GM18867 (cell line): ENCODE data around the gene CELF2.

Source experiments
- ATAC-seq: cut with Tn5 transposase; IDR thresholded peaks from one replicate; pipeline ENCODE4 v1.9.1; 2021; ENCODE audit warnings: mild to moderate bottlenecking, moderate library complexity; ENCODE audit not compliant: unreplicated experiment

The CELF2 gene

DNA sequence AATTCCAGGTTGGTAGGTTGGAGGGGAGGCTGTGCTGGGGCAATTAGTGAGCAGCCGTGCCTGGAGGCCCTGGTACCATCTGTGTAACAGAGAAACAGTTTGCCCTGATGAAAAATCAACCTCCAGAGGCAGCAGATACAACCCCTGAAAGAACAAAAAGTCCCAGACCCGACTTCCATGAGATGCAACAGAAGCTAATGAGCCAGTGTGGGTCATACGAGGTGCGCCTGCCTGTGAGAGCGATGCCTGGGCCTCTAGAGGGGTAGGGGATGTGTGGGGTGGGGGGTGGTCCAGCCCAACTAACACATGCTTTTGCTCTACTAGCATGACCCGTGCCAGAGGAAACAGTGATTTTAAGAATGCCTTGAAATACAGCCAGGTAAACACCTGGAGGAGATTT, 39.3 kb downstream of the CELF2 start:
- ATAC-seq: no peak

DNA sequence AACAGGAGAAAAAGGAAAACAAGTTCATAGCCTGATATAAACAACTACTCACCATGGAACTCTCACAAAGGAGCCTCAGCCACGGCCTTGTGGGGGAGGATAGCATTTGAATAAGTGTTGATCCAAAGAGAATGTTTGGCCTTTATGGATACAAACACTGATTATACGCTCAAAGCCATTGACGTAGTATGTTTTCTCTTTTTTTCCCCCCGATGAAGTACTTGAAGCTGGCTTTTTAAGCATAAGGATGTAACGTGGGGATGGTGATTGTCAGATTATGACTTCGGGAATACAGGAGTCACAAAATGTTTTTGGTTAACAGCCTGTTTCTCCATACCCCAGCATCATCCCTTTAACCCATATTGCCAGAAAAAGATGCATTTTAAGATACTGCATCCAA, 39.8 kb downstream of the CELF2 start:
- no peak for ATAC-seq

DNA sequence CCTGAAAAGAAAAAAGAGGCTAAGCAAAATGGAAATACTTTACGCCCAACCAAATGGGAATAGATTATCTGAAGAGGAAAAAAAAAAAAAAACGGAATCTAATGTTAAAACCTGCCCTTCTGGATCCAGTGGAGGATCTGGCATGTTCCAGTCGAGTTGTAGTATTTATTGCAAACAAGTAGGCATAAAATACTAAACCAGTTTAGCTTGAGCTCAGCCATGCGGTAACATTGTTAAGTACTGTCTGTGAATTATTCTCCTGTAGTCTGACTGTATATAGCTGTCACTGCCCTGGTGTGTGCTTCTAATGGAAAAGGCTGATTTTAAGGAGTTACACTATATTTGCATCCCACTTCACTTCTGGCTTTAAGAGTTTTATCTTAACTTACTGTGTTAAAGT, 40.3 kb downstream of the CELF2 start:
- ATAC-seq: no peak

DNA sequence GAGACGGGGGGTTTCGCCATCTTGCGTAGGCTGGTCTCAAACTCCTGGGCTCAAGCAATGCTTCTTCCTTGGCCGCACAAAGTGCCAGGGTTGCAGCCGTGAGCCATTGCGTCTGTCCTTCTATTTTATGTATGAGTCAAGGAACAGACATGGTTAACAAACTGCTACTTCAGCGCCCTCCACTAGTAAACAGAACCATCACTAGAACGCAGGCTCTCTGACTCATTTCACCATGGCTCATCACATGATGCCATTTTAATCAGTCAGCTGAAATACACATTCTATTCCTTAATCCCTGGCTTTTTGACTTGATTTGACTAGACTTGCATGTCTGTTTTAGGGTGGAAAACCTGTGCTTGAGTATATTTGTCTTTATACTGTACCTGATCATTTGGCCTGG, 41.3 kb downstream of the CELF2 start:
- ATAC-seq: no peak

DNA sequence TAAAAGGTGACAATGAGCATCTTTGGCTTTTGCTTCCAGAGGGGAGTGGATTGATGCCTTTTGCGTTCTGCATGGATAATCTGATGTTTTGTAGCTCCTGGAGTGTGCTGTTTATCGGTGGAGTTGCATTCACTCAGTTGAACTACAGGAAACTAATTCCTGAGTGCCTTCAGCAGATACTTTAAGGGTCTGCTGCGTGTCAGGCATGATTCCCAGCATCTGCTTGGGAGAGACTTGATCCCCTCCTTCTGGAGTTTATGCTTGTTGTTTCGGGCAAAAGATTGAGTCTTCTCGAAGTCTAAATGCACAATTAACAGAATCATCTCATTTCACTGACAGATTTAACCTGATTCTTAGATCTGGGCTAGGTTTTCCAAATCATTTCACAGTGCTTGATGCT, 46.2 kb downstream of the CELF2 start:
- ATAC-seq: no peak

DNA sequence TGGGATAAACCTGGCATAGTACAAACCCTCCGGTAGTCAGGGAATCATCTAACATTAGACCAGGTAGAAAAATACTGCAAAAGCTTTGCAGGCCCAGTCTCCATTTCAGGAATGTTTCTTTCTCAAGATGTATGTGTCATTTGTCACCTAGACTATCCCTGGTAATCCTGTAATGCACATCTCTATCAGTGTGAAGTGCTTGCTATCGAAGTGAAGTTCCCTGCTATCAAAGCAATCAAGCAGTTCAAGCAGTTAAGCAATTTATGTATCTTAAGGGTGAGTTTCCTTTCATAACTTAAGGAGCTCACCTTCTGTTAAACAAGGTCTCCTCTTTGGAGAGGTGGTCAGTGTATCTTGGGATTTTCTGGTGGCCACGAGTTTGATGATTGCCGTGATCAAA, 47.2 kb downstream of the CELF2 start:
- no peak for ATAC-seq

DNA sequence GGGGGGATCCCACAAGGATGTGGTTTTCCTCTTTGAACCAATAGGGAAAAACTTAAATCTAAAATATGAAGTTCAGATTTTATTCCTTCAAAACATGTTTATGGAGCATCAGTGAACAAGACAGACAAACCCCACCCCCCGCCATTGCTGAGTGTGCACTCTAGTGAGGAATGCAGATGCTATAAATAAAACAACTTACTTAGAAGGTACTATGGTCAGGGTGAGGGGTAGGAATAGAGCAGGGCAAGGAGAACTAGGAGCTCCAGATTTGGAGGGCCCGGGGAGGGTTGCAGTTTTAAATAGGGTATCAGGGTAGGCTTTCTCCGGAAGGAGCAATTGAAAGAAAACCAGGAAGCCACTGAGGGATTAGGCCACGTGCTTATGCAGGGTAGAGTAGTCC, 47.9 kb downstream of the CELF2 start:
- no peak for ATAC-seq

DNA sequence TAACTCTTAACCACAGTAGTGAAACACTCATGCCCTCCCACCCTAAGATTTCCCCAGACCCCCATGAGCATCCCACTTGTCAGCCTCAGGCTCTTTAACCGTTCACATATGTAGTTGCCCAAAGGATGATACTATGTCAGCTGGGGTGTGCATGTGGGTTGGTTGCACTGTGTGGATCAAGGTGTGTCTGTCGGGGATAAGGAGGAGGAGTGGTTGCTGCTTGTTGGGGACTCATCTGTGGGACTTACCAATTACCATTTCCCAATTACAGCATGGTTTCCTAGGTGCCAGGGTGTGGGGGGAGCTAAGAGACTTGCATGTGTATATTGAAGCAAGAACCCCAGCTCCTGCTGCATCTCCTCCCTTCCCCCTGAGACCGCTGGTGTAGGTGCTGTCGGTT, 48.8 kb downstream of the CELF2 start:
- ATAC-seq: no peak

DNA sequence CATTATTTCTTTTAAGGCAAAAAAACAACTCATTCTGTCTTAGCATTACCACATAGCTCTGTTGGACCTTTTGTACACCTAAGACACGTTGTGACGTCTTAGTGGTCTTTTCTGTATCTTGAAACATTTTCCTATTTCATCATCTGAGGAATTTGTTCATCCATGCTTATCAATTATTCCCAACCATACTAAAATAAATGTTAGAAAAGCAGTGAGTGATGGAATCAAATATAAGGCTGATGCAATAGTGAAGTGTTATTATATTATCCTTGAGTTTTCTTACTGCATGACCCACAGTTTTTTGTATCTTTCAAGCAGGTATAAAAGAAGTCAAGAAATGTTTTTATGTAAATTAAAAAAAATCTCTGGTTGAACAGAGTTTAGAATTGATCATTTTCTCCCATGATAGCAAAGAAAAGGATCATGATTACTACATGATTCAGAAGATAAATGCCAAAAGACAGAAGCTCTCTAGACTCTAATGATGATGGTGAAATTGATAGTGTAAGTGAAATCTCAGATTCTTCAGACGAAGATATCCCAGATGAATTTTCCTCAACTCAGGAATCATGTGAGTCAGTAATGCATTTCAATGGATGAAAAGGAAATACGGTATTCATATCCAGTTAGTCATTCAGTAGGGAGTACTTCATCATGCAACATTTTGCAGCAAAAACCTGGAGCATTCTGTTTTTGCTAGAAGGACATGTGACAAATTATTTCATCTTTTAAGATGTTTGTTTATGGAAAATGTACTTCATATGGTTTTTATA, 51.4 kb downstream of the CELF2 start:
- no peak for ATAC-seq

DNA sequence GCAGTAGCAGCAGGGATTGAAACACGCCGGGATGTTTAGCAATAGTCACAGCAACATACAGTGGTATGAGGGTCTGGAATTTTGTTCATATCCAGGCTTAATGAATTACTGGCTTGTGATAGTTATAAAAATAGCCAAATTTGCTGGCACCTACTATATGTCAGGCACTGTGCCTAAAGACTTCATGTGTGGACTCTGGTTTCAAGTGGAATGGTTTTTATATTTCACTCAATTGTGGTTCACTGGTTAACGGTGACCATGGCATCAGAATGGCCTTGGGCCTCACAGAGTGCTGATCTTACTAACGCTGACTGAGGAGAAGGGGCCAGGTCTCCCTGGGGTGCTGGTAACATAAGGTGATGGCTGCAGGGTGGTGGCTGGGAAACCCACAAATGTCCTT, 55.7 kb downstream of the CELF2 start:
- no peak for ATAC-seq

DNA sequence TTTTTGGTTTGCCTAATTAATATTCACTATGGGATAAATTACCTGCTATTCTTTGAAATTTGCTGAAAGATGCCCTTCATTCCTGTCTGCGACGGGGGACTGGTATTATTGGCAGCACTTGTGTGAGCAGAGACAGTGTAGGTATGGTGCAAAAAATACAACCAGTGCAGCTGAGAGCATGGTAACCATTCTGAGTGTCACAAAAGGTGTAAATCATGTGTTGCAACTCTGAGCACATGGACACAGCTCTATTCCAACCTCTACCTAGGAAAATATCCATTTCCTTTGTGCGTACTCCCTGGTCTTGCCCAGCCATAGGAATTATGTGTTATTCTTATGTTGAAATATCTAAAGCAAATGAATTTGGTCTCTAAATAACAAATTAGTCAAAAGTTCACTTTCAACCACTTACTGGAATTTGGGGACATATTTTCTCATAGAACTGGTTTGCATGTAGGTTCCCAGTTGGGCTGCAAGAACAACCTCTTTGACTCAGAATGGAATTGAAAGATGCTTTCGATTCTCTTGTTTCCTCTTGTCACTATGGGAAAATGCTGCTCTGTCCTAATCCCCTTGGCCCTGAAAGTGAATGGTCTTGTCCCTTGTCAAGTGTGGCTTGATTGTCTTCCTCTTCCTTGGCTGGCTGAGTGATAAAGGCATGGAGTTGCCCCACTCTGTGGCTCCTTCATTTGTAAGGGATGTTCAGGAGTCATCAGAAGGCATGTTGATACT, 57.0 kb downstream of the CELF2 start:
- no peak for ATAC-seq

DNA sequence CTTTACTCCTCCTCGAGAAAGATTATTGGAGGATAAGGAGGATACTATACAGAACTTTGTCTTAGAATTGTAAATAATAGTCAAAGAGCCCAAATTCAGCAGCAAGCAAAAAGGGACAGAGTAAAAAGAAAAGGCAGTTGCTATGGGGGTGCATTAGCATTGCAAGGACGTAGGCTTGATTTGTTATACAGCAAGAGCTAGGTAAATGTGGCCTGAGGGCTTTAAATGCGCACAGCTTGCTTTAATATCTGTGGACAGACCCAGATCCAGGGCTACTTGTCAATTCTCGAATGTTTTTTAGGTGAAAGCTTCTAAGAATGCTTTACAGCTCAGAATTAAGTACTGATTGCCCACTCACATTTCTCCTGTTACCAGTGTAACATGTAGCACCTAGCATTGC, 58.5 kb downstream of the CELF2 start:
- no peak for ATAC-seq

DNA sequence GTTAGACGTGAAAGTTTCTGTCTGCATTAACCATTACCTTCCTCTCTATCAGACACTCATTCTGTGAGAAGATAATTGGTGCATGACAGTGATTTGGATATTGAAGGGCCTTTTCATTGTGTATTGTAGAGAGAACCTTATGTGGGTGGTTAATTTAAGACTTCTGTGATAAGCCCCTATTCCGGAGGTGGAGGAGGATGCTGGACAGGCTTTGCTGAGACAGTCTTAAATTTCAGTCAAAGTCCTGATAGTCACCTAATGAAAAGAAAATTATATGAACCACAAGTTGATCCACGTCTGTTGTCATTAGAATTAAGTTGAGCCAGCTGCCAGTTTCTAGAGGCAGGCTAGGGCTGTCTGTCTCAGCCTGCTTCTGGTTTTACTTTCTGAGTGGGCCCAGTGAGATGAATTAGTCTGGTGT, 62.9 kb downstream of the CELF2 start:
- ATAC-seq: peak; percentile 76

DNA sequence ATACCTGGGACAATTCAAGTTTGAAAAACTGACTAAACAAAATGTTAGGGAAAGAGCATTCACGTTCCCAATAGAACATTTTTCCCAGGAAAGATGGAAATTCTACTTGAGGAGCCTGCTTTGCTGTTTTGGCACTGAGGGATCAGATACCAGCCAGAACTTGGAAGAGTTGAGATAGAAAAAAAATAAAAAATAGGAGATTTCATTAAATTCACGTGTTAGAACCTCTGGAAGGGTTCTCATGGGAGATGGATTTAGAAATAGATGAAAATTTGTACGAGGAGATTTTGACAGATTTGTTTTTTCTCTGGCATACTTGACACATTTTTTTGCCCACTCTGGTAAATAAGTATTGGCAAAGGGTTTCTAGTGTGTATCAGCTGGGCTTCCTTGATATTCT, 63.7 kb downstream of the CELF2 start:
- no peak for ATAC-seq

DNA sequence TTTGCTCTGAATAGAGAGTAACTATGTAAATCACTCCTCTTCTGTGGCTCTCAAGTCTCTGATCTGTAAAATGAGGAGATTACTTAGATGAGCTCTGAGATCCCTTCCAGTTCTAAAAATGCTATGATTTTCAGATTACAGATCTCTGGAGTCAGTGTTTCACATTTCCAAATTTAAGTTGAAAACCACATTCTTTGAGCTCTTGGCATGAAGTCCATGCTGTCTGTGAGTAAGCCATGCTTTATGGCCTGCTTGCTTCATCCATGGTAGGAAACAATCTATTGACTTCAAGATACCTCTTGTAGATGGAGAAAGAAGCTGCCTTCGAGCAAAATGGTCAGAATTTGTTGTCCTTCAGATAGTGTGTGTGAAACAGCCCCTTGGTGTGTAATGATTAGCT, 64.9 kb downstream of the CELF2 start:
- ATAC-seq: no peak

DNA sequence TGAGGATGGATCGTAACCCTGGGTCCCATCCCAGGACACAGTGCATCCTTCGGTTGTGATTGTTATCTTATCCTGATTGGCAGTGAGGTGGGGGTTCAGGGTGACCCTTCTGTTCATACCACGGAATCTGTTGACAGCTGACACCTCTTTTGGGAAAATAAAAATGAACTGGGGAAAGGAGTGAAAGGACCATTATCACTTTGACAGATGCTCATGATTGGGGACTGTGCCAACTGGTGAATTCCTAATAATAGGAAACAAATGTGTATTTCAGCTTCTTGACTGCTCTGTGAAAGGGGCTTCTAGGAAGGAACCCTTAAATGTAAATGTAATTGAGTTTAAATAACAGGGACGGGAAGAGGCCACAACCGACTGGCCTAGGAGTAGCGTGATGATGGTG, 65.4 kb downstream of the CELF2 start:
- no peak for ATAC-seq

DNA sequence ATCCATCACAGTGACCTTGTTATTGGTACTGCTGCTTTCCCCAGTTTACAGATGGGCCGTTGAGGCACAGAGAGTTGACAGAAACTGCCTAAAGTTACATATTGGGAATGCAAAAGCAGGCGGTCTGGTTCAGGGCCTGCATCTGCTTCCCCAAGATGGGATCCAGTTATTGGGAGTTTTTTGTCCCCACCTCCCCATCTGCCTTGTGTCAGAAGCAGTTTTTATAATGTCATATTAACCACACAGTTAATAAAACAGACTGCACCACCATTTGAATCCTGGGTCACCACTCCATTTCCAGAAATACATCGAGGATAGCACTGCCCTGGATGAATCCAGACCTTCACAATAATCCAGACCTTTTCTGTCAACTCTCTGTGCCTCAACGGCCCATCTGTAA, 67.9 kb downstream of the CELF2 start:
- ATAC-seq: no peak

DNA sequence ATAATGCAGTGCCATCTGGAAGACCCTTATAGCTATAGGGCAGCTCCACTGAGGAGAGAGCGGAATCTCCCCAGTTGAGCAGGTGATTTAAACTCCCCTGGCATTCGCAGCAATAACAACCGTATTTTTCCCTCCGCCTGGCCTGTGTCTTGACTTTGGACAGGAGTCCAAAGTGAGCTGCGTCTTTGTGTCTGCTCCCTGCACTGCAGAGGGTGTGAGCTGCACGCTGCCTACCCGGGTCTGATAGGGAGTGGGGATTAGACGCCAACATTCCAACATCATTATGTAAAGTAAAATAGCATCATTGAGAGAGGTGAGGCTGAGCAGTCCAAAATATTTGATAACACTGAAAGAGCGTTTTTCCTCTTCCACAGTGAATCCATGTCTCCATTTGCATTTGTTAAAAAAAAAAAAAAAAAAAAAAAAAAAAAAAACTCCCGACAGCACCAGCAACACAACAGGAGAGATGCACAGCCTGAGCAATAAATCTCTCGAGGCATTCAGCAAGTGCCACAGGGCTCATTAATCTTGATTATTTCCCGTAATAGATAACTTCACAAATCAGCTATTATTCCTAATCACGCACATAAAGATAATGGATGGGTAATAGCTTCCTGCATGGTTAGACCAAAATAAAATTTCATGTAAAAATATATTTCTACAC, 68.6 kb downstream of the CELF2 start:
- ATAC-seq: no peak

DNA sequence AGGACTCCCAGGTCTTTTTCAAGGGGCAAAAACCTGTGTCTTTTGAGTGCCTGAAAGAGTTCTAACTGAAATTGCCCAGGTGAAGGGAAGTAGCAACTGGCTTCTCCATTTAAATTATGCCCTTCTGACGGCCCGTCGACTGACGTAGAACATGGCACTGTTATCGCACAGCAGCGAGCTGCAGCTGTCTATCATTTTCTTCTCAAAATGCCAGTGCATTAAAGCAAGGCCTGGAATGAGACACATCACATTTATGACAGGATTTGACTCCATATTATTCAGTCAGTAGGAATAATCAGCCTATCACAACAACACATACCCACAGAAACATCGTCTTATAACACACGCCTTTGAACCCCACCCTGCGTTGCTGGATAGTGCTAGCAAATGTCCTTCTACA, 69.7 kb downstream of the CELF2 start:
- ATAC-seq: no peak

DNA sequence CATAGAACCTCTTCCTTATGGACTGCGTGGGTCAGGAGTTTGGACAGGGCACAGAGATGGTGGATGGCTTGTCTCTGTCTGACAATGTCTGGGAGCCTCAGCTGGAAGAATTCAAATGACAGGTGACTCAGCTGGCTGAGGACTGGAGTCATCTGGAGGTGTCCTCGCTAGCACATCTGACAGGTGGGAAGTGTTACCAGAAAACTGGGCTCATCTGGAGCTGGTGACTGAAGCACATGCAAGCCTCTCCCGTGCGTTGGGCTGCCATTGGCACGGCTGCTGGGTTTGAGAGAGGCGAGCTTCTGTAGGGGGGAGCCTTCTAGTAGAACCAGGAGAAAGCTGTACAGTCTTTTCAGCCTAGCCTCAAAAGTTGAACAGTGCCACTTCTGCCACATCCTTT, 71.0 kb downstream of the CELF2 start:
- no peak for ATAC-seq

DNA sequence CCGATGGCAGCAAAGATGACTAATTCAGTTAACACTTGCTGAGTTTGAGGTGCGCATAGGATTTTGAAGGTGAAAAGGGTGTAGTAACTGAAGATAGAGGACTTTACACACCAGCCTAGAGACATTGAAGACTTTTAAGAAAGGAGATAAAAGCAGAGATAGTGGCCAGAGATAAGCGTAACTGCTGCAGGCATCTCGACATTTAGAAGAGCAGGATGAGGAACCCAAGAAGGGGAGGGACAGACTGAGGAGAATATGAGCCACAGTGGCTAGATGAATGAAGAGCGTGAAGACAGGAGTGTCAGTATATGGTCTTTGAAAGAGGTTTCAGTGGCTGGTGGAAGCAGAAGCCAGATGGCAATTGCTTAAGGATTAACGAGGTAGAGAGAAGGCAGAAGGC, 71.6 kb downstream of the CELF2 start:
- no peak for ATAC-seq

DNA sequence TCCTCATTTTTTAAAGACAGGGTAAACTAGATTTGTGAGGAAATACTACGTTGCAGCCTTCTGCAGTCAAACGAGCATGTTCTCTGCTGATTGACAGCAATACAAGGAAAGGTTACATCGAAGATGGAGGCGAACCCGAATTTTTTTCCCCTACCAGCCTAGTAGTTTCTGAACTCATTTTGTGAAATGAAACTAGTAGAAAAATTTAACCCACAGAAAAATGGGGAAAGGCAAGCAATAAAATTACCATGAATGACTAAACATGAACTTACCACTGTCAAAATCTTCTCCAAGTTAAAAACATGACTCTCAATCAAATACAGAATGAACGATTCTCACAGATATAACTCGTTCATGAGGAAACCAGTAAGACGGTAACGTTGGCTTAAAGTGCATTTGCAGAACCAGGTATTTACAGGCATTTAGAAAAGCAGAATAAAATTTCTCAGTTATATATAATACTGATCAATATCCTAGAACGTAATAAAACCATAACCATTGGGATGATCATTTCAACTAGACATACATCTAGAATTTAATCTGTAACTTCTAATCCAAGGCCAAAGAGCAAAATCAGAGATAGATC, 73.9 kb downstream of the CELF2 start:
- ATAC-seq: no peak
